Left ventricle myocardium inferior (tissue), 1 donor: ENCODE results near the gene OPN1MW3. TPM values are rescaled to one million over a fixed set of nuclear protein-coding genes. Genes with fewer than 3 reads are reported as not detected.
"Not testable (repeated sequence)": the region's sequence is repeated elsewhere in the genome, so short reads cannot be mapped to it uniquely, and the experiment has no call there.

ENCODE experiments used
- DNase-seq: peaks from one replicate; pipeline ENCODE4 v3.0.0-alpha.2; 2020
- H3K27ac ChIP-seq: fragments of 200-600 bp; replicated peaks from 2 replicates; pipeline ENCODE4 v1.8.0; 2021
- H3K27me3 ChIP-seq: fragments of 200-600 bp; 2 replicates; pipeline ENCODE4 v1.8.0; 2021; ENCODE audit warnings: low read depth
- H3K36me3 ChIP-seq: fragments of 200-600 bp; 2 replicates; pipeline ENCODE4 v1.8.0; 2021
- H3K4me1 ChIP-seq: fragments of 200-600 bp; 2 replicates; pipeline ENCODE4 v1.8.0; 2021
- H3K4me3 ChIP-seq: fragments of 200-600 bp; 2 replicates; pipeline ENCODE4 v1.8.0; 2021; ENCODE audit warnings: mild to moderate bottlenecking, moderate library complexity
- H3K9me3 ChIP-seq: fragments of 200-600 bp; replicated peaks from 2 replicates; pipeline ENCODE4 v1.8.0; 2021
- CTCF ChIP-seq: fragments of 200-600 bp; IDR thresholded peaks from 2 replicates; pipeline ENCODE4 v1.8.0; 2021; ENCODE audit warnings: antibody characterized with exemption, mild to moderate bottlenecking, borderline replicate concordance
- intact Hi-C: fragments of 100-400 bp; cut with micrococcal nuclease; formaldehyde crosslinking; loops from one replicate; pipeline ENCODE4 v1.11.0; 2022
- total RNA-seq: library from RNA; stranded (reverse); fragmentation: NEBNext Ultra II Directional; extraction: Animal tissue kit (Norgen Biotek cat#: 25700); gene quantifications from one replicate; pipeline ENCODE4 v1.2.1, GENCODE V29; 2021
- donor health status: DM: no; HTN: yes; CAD: no; lungs with severe emphysema.

Gene OPN1MW3
- total RNA-seq, 1 donor from 2014 or later, result not detected

GRCh38 chrX:154296731-154297130, 39.3 kb downstream of the OPN1MW3 start:
- Histone ChIP-seq H3K9me3 (no peaks in the 10 kb centered on the region), H3K27ac (no peak overlapping the region), H3K36me3 (no peaks in the 10 kb centered on the region), H3K27me3 (no peaks in the 10 kb centered on the region), H3K4me3 (no peak overlapping the region), H3K4me1 (no peaks in the 10 kb centered on the region)
- no peak for DNase-seq
- intact Hi-C loops, result no loop called here
- TF ChIP-seq CTCF, result no peak

- TF ChIP-seq CTCF, result no peak
- H3K36me3 ChIP-seq, result no peaks in the 10 kb centered on the region
- no peak overlapping the region for H3K4me3 ChIP-seq
- no peak overlapping the region for H3K27ac ChIP-seq
- H3K27me3 ChIP-seq, result no peaks in the 10 kb centered on the region
- no peaks in the 10 kb centered on the region for H3K9me3 ChIP-seq
- no peak for DNase-seq
- no peaks in the 10 kb centered on the region for H3K4me1 ChIP-seq
- intact Hi-C loops, result no loop called here
Observed at GRCh38 chrX:154298312-154298711, 40.9 kb downstream of the OPN1MW3 start.

GRCh38 chrX:154300816-154301215, 43.4 kb downstream of the OPN1MW3 start:
- intact Hi-C loops, result no loop called here
- H3K4me1 ChIP-seq, result no peaks in the 10 kb centered on the region
- H3K27me3 ChIP-seq, result no peaks in the 10 kb centered on the region
- no peak for DNase-seq
- no peaks in the 10 kb centered on the region for H3K9me3 ChIP-seq
- H3K36me3 ChIP-seq, result no peaks in the 10 kb centered on the region
- no peak for TF ChIP-seq CTCF
- no peak overlapping the region for H3K27ac ChIP-seq
- no peak overlapping the region for H3K4me3 ChIP-seq

GRCh38 chrX:154302998-154303397, 45.6 kb downstream of the OPN1MW3 start:
- H3K4me3 ChIP-seq, DNase-seq, H3K27me3 ChIP-seq, H3K36me3 ChIP-seq, H3K27ac ChIP-seq, intact Hi-C loops, H3K9me3 ChIP-seq, H3K4me1 ChIP-seq: not testable (repeated sequence)

- intact Hi-C loops, result no loop called here
- no peak for DNase-seq
Observed at GRCh38 chrX:154303476-154303875, 46.1 kb downstream of the OPN1MW3 start.

GRCh38 chrX:154304846-154305245, 47.5 kb downstream of the OPN1MW3 start:
- intact Hi-C loops, result no loop called here
- H3K4me1 ChIP-seq, result peaks cover 4% of the 10 kb centered on the region
- H3K9me3 ChIP-seq, result no peaks in the 10 kb centered on the region
- H3K27me3 ChIP-seq, result no peaks in the 10 kb centered on the region
- DNase-seq, result no peak
- H3K4me3 ChIP-seq, result no peak overlapping the region
- no peaks in the 10 kb centered on the region for H3K36me3 ChIP-seq
- H3K27ac ChIP-seq, result no peak overlapping the region
- no peak for TF ChIP-seq CTCF

More at GRCh38 chrX:154303476-154303875, 46.1 kb downstream of the OPN1MW3 start:
- H3K36me3 ChIP-seq, result no peaks in the 10 kb centered on the region
- H3K9me3 ChIP-seq, result no peaks in the 10 kb centered on the region
- H3K4me3 ChIP-seq, result no peak overlapping the region
- H3K4me1 ChIP-seq, result peaks cover under 1% of the 10 kb centered on the region
- H3K27me3 ChIP-seq, result no peaks in the 10 kb centered on the region
- no peak overlapping the region for H3K27ac ChIP-seq
- TF ChIP-seq CTCF, result no peak
